SK-MEL-5 (cell line): ENCODE results near the gene IFT80. TPM values are rescaled to one million over a fixed set of nuclear protein-coding genes. Genes with fewer than 3 reads are reported as not detected.

Experiments
- DNase-seq: peaks from one replicate; pipeline ENCODE4 v3.0.0-alpha.2; 2016; ENCODE audit warnings: low read depth, low spot score
- in situ Hi-C: cut with HindIII; loops from 2 replicates; pipeline ENCODE4 v1.10.0; 2016; ENCODE audit warnings: low sequenced_read_pairs, high pct_unique_total_duplicates, low pct_unique_long_range_greater_than_20kb
- polyA plus RNA-seq, 2 experiments: library from polyadenylated mRNA; depleted of rRNA; stranded (reverse); fragments of >200 nt; gene quantifications; 2 replicates each; pipeline ENCODE4 v1.2.3, GENCODE V29; 2015
- total RNA-seq: library from RNA; depleted of rRNA; stranded (reverse); fragments of >200 nt; shearing (Covaris generic); gene quantifications from 2 replicates; pipeline ENCODE4 v1.2.3, GENCODE V29; 2014; rRNA removed

The IFT80 gene
- 12.8 and 19.3 TPM in 2 replicates for total RNA-seq
- polyA plus RNA-seq (2015; cell fraction: cytosol; rRNA removed), result 9.8 and 11.8 TPM in 2 replicates
- 155 and 158 TPM in 2 replicates for polyA plus RNA-seq (2015; cell fraction: nucleus; rRNA removed)

- DNase-seq, result peak; percentile 95
- in situ Hi-C loops, result no loop called here
Measured at GRCh38 chr3:160399125-160400029, at the start of gene IFT80, which contains the start of gene SMC4. Gene IFT80 (minus strand): TSS chr3:160399225. CDS start chr3:160384600, 14,625 bp downstream. Gene SMC4 (plus strand): TSS chr3:160399650. CDS start chr3:160400827, 1,177 bp downstream.

DNA sequence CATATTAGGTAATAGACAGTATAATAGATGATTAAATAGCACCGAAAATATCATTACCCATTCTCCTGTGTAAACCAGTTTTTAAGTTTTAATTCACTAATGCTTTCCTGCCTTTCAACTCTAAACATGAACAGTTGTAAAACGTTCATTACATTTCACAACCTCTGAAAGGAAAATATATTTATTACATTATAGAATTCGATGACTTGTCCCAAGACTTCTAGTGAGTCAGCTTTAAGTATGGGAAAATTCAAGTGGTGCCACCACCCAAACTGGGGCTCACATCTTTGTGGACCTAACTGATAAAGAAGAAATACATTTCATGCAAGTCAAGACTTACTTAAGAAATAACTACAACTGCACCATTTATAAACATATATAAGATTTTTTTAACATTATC is 48.5 kb upstream of the IFT80 start:
- no peak for DNase-seq

GRCh38 chr3:160446522-160447056 is 47.6 kb upstream of the IFT80 start:
- DNase-seq, result no peak
- in situ Hi-C loops, result no loop called here

More for the DNA sequence above, 48.5 kb upstream of the IFT80 start:
- in situ Hi-C loops, result no loop called here

DNA sequence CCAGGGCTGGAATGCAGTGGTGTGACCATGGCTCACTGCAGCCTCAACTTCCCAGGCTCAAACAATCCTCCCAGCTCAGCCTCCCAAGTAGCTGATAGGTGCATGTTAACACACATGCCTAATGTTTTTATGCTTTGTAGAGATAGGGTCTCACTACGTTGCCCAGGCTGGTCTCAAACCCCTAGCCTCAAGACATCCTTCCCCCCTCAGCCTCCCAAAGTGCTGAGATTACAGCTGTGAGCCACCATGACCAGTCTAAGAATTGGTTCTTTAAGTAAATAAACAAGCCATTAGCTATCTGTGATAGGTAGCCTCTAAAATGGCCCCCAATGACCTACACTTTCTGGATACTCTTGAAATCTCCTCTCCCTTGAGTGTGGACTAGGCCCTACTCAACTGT is 46.8 kb upstream of the IFT80 start:
- DNase-seq, result no peak
- in situ Hi-C loops, result no loop called here

- DNase-seq, result no peak
- in situ Hi-C loops, result no loop called here
Measured at GRCh38 chr3:160444411-160444810, 45.4 kb upstream of the IFT80 start.

DNA sequence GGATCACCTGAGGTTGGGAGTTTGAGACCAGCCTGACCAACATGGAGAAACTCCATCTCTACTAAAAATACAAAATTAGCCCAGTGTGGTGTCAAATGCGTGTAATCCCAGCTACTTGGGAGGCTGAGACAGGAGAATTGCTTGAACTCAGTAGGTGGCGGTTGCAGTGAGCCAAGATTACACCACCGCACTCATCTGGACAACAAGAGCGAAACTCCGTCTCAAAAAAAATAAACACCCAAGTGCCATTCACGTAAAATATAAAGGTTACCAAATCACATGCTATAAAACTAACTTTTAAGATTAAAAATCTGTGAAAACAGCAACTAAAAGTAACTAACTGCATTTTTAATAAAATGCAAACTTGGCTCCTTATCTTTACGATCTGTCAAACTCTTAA is 41.7 kb upstream of the IFT80 start:
- in situ Hi-C loops, result no loop called here
- no peak for DNase-seq

DNA sequence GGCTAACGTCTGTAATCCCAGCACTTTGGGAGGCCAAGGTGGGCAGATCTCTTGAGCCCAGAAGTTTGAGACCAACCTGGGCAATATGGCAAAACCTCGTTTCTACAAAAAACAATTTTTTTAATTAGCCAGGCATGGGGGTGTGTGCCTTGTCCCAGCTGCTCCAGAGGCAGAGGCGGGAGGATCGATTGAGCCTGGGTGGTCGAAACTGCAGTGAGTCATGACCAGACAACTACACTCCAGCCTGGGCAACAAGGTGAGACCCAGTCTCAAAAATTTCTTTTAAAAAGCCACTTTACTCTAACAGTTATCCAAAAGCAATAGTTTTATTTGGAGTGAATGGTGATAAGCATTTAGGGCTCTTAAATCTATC is 38.0 kb upstream of the IFT80 start:
- in situ Hi-C loops, result no loop called here
- no peak for DNase-seq

- DNase-seq, result no peak
- in situ Hi-C loops, result no loop called here
Measured at GRCh38 chr3:160435747-160436146, 36.7 kb upstream of the IFT80 start.

- no peak for DNase-seq
- in situ Hi-C loops, result no loop called here
Measured at GRCh38 chr3:160435095-160435494, 36.1 kb upstream of the IFT80 start.

- in situ Hi-C loops, result no loop called here
- DNase-seq, result no peak
Measured at GRCh38 chr3:160434071-160434470, 35.0 kb upstream of the IFT80 start.

DNA sequence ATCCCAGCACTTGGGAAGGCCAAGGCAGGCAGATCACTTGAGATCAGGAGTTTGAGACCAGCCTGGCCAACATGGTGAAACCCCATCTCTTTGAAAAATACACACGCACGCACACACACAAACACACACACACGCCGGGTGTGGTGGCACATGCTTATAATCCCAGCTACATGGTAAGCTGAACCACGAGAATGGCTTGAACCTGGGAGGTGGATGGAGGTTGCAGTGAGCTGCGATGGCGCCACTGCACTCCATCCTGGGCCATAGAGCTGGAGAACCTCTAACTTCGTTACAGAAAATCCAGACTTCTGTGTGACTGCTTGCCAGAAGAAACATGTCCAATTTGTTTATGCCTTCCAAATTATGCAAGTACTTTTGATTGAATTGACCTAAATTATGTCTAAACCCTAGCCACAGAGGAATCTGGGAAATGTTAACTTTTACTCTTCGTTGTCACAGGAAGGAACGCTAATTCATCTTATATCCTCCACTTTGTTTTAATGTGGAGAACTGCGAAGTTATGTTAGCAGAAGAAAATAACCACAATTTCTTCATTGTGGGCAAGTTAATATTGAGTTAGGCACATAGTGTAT is 28.9 kb upstream of the IFT80 start:
- DNase-seq, result no peak
- in situ Hi-C loops, result no loop called here

DNA sequence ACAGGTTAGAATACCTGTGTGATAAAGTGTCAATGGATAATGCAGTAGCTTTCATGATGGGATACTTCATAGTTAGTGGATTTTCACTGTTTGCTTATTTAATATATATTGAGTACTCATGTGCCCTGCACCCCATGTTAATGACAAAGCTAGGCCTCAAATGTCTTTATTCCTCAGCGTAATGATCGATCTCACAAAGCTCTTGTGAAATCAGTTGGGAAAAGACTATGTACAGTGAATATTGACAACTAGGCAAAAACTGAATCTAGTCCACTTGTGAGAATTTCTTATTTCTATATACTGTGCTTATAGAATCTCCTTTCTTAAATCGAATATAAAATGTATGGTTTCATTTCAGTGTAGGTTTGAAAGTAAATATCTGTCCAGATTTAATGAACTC is 18.3 kb upstream of the IFT80 start:
- no peak for DNase-seq
- in situ Hi-C loops, result no loop called here

- in situ Hi-C loops, result no loop called here
- DNase-seq, result peak; percentile 85
Measured at GRCh38 chr3:160413613-160414248, 14.7 kb upstream of the IFT80 start.

DNA sequence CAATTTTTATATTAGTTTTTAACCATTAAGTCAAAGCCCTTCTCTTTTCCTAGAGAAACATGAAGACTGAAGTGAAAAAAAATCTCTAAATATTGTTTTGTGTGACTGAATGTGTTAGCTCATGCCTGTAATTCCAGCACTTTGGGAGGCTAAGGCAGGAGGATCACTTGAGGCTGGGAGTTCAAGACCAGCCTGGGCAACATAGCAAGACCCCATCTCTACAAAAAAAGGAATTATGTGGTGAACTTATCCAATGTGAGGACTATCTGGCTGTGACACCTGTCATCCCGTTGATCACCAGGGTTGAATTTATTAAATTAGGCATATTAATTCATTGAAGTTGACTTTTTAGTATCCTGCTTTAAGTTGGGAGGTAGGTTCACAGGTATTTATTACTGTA is 13.5 kb upstream of the IFT80 start:
- in situ Hi-C loops, result no loop called here

GRCh38 chr3:160409812-160410610 is 11.0 kb upstream of the IFT80 start:
- DNase-seq, result no peak
- in situ Hi-C loops, result no loop called here

More for the DNA sequence above, 13.5 kb upstream of the IFT80 start:
- no peak for DNase-seq

GRCh38 chr3:160403796-160404470 is 4.9 kb upstream of the IFT80 start:
- in situ Hi-C loops, result no loop called here

DNA sequence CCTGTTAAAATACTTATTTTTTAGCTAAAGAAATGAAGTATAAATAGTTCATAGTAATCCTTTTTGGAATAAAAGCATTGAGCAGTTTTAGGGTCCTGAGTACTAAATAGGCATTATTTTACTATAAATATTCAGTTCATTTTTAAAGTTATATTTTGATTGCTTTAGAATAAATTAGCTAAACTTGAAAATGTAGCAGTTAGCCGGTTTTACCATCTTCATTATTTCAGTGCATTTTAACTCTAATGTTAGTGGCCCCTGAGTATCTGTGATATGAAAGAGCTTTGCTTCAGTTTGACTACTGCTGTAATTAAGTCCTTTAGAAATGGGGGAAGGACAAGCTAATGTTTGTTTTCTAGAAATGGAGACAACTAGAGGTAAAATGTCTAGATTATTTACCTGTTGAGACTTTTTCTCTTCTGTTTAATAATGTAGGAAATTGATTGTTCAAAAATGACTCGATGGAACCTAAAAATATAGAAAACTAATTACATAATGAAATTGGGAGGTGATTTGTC is 4.1 kb upstream of the IFT80 start:
- DNase-seq, result peak; percentile 14
- in situ Hi-C loops, result no loop called here

More at GRCh38 chr3:160403796-160404470, 4.9 kb upstream of the IFT80 start:
- peak; percentile 15 for DNase-seq
